AG04450 (cell line): Measurements from ENCODE around the gene FEM1A. TPM values are rescaled to one million over a fixed set of nuclear protein-coding genes. Genes with fewer than 3 reads are reported as not detected.

ENCODE experiments used
- CTCF ChIA-PET: fragments of 300-600, 350-600 bp; formaldehyde crosslinking; extraction: SDS; loops from one replicate; lab custom pipeline; 2022; ENCODE audit warnings: antibody characterized with exemption, inconsistent platforms; lab: Charles Lee
- POLR2A ChIA-PET: fragments of 350-600 bp; formaldehyde crosslinking; extraction: SDS; loops from one replicate; lab custom pipeline; 2021; ENCODE audit warnings: antibody characterized with exemption, inconsistent platforms; lab: Yijun Ruan, JAX
- DNase-seq: peaks from one replicate; pipeline ENCODE4 v3.0.0-alpha.2; 2011; ENCODE audit warnings: low read depth, low spot score
- H3K27ac ChIP-seq: one replicate; pipeline ENCODE4 v1.5.1; 2012; ENCODE audit warnings: low read depth, low read length, control low read depth
- H3K27me3 ChIP-seq: one replicate; pipeline ENCODE4 v1.6.0; 2012; ENCODE audit warnings: low read length; ENCODE audit not compliant: control insufficient read depth, insufficient read depth
- H3K4me3 ChIP-seq: 2 replicates; pipeline ENCODE4 v1.5.1; 2011; ENCODE audit warnings: mild to moderate bottlenecking, low read depth, low read length, control low read depth
- H3K9me3 ChIP-seq: 2 replicates; pipeline ENCODE4 v1.5.1; 2012; ENCODE audit warnings: low read length; ENCODE audit not compliant: control insufficient read depth, insufficient read depth
- polyA plus RNA-seq: library from polyadenylated mRNA; depleted of rRNA; stranded (reverse); fragments of >200 nt; gene quantifications from 2 replicates; pipeline ENCODE4 v1.2.3, GENCODE V29; 2011
- TF ChIP-seq, protein P1 (sequence below): IDR thresholded peaks from 2 replicates; pipeline ENCODE4 v1.5.1; 2011; ENCODE audit warnings: low read depth, low read length, control low read depth, inconsistent platforms

The FEM1A gene
- polyA plus RNA-seq, 1 experiment: 3.0 TPM

DNA sequence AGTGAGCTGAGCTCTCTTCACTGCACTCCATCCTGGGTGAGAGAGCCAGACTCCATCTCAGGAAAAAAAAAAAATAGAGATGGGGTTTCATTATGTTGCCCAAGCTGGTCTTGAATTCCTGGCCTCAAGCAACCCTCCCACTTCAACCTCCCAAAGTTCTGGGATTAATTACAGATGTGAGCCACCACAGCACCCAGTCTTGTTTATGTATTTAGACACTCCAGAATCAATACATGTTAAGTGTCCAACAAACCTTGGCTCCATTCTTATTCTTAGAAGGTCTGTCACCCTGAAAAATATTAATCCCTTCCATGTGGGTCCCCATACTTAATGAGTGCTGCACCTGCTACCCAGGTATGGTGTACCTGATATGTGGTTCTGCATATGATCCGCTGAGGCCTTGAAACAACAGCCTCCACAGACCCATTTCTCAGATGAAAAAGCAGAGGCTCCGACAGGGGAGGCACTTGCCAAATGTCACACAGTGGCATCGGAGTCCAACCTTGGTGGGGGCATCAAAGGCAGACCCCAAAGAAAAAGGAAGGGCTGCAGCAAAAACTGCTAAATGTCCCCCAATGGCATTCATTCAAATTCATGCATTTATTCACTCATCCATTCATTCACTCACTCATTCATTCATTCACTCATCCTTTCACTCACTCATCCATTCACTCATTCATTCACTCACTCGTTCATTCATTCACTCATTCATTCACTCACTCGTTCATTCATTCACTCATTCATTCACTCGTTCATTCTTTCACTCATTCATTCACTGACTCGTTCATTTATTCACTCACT, 23.3 kb downstream of the FEM1A start:
- ChIA-PET CTCF (no interaction called here), POLR2A (no interaction called here)
- H3K27me3 ChIP-seq: no peaks in the 10 kb centered on the region
- H3K4me3 ChIP-seq: no peak overlapping the region
- H3K9me3 ChIP-seq: peaks cover 22% of the 10 kb centered on the region; the same call in 1 of the 2 replicates
- peak; percentile 45 for DNase-seq
- no peak overlapping the region for H3K27ac ChIP-seq
- TF ChIP-seq, protein P1, sequence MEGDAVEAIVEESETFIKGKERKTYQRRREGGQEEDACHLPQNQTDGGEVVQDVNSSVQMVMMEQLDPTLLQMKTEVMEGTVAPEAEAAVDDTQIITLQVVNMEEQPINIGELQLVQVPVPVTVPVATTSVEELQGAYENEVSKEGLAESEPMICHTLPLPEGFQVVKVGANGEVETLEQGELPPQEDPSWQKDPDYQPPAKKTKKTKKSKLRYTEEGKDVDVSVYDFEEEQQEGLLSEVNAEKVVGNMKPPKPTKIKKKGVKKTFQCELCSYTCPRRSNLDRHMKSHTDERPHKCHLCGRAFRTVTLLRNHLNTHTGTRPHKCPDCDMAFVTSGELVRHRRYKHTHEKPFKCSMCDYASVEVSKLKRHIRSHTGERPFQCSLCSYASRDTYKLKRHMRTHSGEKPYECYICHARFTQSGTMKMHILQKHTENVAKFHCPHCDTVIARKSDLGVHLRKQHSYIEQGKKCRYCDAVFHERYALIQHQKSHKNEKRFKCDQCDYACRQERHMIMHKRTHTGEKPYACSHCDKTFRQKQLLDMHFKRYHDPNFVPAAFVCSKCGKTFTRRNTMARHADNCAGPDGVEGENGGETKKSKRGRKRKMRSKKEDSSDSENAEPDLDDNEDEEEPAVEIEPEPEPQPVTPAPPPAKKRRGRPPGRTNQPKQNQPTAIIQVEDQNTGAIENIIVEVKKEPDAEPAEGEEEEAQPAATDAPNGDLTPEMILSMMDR: no peak

DNA sequence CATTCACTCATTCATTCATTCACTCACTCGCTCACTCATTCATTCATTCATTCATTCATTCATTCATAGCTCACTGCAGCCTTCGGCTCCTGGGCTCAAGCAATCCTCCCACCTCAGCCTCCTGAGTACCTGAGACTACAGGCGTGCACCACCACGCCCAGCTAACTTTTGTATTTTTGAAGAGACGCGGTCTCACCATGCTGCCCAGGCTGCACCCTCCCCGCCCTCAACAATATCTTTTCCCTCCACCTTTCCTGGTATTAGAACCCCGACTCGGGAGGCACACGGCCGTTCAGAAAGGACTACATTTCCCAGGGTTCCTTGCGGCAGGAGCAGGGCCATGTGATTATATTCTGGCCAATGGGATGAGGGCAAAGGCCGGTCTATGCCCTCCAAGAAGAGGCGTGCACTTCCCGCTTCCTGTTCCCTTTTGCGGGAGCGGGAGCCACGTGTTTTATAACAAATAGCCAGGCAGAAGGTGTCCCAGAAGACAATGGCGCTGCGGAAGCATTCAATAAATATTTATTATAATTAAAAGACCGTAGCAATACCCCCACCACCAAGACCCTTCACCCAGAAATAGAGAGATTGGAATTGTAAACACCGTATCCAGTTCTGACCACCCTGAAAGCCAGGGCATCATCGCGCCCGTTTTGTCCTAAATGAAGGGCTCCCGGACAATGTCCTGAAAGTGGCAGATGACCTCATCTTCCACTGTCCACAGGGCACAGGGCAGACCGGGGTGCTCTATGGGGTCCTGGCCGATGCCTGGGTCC, 24.1 kb downstream of the FEM1A start:
- DNase-seq: peak; percentile 74
- no peak overlapping the region for H3K4me3 ChIP-seq
- POLR2A ChIA-PET: no interaction called here
- CTCF ChIA-PET: no interaction called here
- H3K27ac ChIP-seq: peak overlapping the region; percentile 21
- peaks cover 22% of the 10 kb centered on the region; the same call in 1 of the 2 replicates for H3K9me3 ChIP-seq
- TF ChIP-seq, protein P1: no peak
- no peaks in the 10 kb centered on the region for H3K27me3 ChIP-seq

DNA sequence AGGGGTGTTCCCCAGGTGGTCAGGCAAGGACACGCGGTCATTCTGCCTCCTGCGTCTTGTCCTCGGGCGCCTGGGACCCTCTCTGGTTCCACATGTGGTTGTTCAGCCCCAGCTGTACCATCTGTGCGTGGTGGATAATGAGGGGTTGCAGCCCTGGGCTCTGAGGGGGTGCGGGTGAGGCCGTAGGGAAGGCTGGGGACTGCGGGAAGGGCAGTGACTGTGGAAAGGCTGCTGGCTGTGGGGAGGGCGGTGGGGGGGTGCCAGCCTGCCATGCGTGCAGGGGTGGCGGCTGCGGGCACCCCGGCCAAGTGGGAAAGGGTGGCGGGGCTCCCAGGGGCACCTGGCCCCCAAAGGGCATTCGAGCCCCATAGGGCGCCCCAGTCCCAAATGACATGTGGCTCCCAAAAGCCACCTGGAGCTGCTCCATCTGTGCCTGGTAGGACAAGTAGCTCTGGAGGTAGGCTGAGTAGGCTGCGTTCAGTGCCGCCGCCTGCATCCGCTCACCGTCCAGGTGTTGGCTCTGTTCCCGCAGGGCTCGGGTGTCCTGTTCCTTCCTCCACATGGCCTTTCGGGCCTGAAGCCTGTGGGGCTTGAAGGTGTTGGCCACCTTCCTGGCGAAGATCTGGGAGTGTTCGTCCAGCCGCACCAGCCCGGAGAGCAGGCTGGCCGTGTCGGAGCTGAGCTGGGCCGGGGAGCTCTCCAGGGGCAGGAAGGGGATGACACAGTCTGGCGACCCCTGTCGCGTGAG, 24.8 kb downstream of the FEM1A start:
- DNase-seq: no peak
- CTCF ChIA-PET: interaction anchor here (0.6 kb wide), 1 partner anchor 98 kb away, joined by 3 read pairs; no protein-coding TSS in a partner anchor
- Histone ChIP-seq H3K27me3 (no peaks in the 10 kb centered on the region), H3K4me3 (no peak overlapping the region), H3K27ac (peak overlapping the region; percentile 21), H3K9me3 (peaks cover 22% of the 10 kb centered on the region; the same call in 1 of the 2 replicates)
- POLR2A ChIA-PET: no interaction called here
- TF ChIP-seq, protein P1: no peak

DNA sequence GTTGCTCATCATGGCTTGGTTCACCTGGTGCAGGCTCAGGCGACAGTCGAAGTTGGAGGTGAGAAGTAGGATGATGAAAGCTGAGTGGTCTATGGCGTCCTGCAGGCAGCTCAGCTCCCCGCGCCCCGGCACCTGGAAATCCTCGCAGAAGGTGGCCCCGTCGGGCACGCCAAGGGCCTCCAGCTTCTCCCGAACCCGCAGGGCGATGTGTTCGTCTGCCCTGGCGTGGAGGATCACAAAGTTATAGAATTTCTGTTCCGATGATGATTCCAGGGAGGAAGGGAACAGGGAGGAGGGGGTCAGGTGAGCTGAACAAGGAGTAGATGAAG, 25.4 kb downstream of the FEM1A start:
- H3K27me3 ChIP-seq: no peaks in the 10 kb centered on the region
- ChIA-PET POLR2A (no interaction called here), CTCF (interaction anchor here (0.6 to 1.2 kb wide), 2 partner anchors 98 to 216 kb away, joined by 3 read pairs; no protein-coding TSS in a partner anchor)
- no peak overlapping the region for H3K4me3 ChIP-seq
- H3K27ac ChIP-seq: no peak overlapping the region
- TF ChIP-seq, protein P1: no peak
- H3K9me3 ChIP-seq: peaks cover 19% of the 10 kb centered on the region; the same call in 1 of the 2 replicates
- no peak for DNase-seq
